ENCODE results near the gene NXPE4.
"Not testable (repeated sequence)": the region's sequence is repeated elsewhere in the genome, so short reads cannot be mapped to it uniquely, and the experiment has no call there.

NXPE4 gene

DNA sequence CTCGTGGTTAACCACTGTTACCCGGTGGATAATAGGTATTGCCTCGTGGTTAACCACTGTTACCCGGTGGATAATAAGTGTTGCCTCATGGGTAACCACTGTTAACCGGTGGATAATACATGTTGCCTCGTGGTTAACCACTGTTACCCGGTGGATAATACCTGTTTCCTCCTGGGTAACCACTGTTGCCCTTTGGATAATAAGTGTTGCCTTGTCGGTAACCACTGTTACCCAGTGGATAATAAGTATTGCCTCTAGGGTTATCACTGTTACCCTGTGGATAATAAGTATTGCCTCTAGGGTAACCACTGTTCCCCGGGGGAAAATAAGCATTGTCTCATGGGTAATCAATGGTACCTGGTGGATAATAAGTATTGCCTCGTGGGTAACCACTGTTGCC lies 15.0 kb upstream of the NXPE4 start:
- no peak for DNase-seq (ENCODE audit: low read depth in 2 of 2)

DNA sequence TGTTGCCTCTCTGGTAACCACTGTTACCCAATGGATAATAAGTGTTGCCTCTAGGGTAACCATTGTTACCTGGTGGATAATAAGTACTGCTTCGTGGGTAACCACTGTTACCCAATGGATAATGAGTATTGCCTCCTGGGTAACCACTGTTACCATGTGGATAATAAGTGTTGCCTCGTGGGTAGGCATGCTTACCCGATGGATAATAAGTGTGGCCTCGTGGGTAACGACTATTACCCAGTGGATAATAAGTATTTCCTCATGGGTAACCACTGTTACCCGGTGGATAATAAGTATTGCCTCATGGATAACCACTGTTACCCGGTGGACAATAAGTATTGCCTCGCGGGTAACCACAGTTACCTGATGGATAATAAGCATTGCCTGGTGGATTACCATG lies 13.8 kb upstream of the NXPE4 start:
- DNase-seq (ENCODE audit: low read depth in 2 of 2): no peak

DNA sequence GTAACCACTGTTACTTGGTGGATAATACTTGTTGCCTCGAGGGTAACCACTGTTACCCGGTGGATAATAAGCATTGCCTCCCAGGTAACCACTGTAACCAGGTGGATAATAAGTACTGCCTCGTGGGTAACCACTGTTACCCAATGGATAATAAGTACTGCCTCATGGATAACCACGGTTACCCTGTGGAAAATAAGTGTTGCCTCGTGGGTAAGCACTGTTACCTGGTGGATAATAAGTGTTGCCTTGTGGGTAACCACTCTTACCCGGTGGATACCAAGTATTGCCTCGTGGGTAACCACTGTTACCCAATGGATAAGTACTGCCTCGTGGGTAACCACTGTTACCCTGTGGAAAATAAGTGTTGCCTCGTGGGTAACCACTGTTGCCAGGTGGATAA lies 13.0 kb upstream of the NXPE4 start:
- not testable (repeated sequence) for DNase-seq (ENCODE audit: low read depth in 2 of 2)

DNA sequence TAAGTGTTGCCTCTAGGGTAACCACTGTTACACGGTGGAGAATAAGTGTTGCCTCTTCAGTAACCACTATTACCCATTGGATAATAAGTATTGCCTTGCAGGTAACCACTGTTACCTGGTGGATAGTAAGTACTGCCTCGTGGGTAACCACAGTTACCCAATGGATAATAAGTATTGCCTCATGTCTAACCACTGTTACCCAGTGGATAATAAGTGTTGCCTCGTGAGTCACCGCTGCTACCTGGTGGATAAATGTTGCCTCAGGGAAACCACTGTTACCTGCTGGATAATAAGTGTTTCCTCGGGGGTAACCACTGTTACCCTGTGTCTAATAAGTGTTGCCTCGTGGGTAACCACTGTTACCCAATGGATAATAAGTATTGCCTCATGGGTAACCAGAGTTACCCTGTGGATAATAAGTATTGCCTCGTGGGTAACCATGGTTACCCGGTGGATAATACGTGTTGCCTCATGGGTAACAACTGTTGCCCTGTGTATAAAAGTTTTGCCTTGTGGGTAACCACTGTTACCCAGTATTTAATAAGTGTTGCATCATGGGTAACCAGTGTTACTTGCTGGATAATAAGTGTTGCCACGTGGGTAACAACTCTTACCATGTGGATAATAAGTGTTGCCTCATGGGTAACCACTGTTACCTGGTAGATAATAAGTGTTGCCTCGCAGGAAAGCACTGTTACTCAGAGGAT lies 12.3 kb upstream of the NXPE4 start:
- DNase-seq (ENCODE audit: low read depth in 2 of 2): no peak

DNA sequence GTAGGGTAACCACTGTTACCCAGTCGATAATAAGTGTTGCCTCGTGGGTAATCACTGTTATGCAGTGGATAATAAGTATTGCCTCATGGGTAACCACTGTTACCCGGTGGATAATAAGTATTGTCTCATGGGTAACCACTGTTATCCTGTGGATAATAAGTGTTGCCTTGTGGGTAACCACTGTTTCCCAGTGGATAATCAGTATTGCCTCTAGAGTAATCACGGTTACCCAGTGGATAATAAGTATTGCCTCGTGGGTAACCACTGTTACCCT lies 11.2 kb upstream of the NXPE4 start:
- DNase-seq (ENCODE audit: low read depth in 2 of 2): not testable (repeated sequence)

DNA sequence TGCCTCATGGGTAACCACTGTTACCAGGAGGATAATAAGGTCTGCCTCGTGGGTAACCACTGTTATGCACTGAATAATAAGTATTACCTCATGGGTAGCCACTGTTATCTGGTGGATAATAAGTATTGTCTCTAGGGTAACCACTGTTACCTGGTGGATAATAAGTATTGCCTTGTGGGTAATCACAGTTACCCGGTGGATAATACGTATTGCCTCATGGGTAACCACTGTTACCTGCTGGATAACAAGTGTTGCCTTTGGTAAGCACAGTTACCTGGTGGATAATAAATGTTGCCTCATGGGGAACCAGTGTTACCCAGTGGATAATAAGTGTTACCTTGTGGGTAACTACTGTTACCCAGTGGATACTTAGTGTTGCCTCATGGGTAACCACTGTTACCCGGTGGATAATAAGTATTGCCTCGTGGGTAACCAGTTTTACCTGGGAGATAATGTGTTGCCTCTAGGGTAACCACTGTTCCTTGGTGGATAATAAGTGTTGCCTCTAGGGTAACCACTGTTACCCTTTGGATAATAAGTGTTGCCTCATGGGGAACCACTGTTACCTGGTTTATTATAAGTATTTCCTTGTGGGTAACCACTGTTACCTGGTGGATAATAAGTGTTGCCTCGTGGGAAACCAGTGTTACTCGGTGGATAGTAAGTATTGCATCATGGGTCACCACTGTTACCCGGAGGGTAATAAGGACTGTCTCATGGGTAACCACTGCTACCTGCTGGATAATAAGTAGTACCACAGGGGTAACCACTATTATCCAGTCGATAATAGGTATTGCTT lies 10.6 kb upstream of the NXPE4 start:
- no peak for DNase-seq (ENCODE audit: low read depth in 2 of 2)

DNA sequence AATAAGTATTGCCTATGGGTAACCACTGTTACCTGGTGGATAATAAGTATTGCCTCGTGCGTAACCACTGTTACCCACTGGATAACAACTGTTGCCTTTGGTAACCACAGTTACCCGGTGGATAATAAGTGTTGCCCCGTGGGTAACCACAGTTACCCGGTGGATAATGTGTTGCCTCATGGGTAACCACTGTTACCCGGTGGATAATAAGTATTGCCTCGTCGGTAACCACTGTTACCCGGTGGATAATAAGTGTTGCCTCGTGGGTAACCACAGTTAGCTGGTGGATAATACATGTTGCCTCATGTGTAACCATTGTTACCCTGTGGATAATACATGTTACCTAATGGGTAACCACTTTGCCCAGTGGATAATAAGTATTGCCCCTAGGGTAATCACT lies 9.8 kb upstream of the NXPE4 start:
- no peak for DNase-seq (ENCODE audit: low read depth in 2 of 2)

DNA sequence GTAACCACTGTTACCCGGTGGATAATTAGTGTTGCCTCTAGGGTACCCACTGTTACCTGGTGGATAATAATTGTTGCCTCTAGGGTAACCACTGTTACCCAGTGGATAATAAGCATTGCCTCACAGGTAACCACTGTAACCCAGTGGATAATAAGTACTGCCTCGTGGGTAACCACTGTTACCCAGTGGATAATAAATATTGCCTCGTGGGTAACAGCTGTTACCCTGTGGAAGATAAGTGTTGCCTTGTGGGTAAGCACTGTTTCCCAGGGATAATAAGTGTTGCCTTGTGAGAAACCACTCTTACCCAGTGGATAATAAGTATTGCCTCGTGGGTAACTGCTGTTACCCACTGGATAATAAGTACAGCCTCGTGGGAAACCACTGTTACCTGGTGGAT lies 9.3 kb upstream of the NXPE4 start:
- no peak for DNase-seq (ENCODE audit: low read depth in 2 of 2)

DNA sequence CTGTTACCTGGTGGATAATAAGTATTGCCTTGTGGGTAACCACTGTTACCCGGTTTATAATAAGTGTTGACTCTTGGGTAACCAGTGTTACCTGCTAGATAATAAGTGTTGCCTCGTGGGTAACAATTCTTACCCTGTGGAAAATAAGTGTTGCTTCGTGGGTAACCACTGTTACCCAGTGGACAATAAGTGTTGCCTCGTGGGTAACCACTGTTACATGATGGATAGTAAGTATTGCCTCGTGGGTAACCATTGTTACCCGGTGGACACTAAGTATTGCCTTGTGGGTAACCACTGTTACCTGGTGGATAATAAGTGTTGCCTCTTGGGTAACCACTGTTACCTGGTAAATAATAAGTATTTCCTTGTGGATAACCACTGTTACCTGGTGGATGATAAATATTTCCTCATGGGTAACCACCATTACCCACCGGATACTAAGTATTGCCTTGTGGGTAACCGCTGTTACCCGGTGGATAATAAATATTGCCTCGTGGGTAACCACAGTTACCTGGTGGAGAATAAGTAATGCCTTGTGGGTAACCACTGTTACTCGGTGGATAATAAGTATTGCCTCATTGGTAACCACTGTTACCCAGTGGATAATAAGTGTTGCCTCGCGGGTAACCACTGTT lies 8.7 kb upstream of the NXPE4 start:
- no peak for DNase-seq (ENCODE audit: low read depth in 2 of 2)

DNA sequence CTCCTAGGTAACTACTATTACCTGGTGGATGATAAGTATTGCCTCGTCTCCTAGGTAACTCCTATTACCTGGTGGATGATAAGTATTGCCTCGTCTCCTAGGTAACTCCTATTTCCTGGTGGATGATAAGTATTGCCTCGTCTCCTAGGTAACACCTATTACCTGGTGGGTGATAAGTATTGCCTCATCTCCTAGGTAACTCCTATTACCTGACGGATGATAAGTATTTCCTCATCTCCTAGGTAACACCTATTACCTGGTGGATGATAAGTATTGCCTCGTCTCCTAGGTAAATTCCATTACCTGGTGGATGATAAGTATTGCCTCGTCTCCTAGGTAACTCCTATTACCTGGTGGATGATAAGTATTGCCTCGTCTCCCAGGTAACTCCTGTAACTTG lies 7.6 kb upstream of the NXPE4 start:
- not testable (repeated sequence) for DNase-seq (ENCODE audit: low read depth in 2 of 2)

DNA sequence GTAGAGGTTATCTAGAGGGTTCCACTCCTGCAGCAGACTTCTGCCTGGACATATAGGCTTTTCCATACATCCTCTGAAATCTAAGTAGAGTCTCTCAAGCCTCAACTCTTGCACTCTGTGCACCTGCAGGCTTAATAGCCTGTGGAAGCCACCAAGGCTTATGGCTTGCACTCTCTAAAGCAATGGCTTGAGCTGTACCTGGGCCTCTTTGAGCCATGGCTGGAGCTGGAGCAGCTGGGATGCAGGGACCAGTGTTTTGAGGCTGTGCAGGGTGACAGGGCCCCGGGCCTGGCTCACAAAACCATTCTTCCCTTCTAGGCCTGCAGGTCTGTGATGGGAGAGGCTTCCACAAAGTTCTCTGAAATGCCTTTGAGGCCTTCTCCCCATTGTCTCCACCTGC lies 2.9 kb upstream of the NXPE4 start:
- no peak for DNase-seq (ENCODE audit: low read depth in 2 of 2)

DNA sequence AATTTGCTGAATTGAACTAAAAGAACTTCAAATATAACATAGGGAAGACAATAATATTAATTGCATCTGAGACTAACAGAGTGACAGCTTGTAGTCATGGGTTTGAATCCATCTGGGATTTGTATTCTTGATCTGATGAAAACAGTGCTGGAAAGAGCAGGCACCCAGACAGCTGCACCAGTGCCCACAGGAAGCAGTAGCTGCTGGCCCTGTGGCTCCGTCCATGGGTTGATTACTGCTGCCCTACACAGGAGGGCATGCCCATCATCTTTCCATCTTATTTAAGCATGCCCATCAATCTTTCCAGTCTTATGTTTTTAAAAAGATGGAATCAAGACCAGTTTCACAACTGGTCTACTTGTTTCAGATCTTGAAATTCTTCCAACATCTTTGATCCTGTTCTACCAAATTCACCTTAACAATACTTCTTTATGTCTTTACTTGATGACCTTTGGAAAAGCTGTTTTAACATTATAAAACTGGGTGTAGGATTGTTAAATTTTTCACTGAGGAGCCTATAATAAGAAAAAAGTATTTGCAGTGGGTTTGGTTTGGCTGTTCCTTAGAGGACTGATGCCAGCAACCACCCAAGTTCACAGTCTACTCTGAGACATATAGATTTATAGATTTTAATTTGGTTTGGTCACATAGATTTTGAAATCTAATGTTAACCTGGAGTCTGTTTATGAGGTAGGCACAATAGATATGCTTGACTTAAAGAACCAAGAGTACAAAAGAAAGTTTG lies 761 bp upstream of the NXPE4 start:
- no peak for DNase-seq (ENCODE audit: low read depth in 2 of 2)

DNA sequence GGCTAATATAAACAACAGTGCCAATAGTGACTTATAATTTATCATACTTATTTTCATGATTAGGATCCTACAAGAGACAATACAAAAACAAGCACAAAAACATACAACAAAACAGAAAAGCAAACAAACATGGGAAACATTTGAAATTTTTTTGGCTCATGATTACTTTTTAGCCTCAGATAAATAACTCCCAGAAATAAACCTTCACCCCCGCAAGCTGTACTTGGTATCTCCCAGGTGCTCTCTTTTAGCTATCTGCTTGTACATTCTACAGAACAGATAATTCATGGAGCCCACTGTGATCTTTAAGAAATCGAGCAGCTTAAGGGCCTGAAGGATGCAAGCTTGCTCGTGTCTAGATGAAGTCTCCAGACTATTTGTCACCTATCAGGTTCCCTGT lies 883 bp downstream of the NXPE4 start:
- no peak for DNase-seq (ENCODE audit: low read depth in 2 of 2)

DNA sequence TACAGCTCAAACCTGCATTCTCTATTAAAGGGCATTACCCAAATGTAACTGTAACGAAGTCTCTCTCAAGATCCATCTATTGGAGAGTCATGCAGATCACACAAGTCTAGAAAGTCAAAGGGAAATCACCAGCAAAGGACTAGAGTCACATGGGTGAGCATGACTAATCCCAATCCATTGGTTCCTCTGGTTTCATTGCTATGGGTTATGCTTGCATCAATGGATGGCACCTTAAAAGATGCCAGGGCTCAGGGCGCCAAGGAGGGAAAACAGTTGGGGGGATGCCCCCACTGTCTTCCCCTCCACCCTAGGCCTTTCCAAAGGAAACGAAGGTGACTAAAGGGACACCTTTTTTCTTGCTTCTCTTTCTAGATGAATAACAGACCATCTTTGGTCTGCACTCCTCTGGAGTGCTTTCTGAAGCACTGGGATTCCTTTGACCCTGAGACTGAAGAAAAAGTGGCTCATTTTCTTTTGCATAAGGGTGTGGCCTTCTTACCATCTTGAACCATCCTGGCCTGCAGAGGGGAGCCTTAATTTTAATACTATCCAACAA lies 8.1 kb downstream of the NXPE4 start:
- DNase-seq (ENCODE audit: low read depth in 2 of 2): no peak

DNA sequence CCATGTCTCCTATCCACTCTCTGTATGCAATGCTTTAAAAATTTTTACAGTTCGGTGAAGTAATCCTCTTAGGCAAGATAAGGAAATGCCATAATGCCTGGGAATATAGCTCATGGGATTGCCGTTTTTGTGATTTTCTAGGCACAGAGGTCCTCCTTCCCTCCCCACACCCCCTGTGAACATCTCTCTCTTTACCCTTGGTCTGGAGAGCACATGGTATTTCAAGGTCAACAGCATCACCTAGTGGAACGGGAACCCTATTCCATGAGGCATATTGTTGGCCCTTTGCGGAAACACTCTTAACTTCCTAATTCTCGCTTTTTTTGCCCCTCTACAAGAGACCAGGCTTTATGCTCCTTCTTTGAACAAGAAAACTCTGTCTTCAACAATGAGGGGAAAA lies 8.8 kb downstream of the NXPE4 start:
- no peak for DNase-seq (ENCODE audit: low read depth in 2 of 2)

DNA sequence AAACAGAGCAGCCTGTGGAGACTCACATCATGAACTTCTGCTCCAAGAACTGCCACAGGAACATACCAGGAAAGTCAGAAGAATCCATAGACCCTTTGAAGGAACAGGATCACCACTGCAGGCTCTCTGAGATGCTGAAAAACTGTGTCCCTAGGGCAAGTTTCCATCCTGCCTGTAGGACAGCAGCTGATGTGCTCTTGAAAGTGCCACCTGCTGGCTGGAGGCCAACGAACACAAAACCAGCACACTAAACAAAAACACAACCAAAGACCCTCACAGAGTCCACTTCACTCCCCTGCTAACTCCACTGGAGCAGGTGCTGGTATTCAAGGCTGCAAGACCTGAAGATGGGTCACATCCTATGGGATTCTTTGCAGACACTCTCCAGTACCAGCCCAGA lies 23.9 kb downstream of the NXPE4 start:
- DNase-seq (ENCODE audit: low read depth in 2 of 2): no peak

DNA sequence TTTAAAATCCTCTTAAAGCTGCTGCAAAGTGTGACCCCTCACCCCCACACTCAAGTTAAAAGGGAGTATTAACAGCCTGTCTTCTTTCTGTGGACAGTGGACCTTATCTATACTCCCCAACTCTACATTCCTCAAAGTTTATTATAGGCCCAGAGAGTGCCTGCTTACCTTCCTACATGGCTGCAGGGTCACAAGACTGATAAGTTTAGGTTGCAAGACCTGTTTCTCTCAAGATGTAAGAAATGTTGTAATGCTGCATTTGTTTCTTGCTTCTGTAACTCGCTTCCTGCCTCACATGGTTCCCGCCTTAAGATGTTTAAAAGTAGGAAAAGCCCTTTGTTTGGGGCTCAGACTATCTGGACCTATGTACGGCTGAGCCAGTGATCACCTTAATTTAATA lies 25.8 kb downstream of the NXPE4 start:
- DNase-seq (ENCODE audit: low read depth in 2 of 2): no peak

DNA sequence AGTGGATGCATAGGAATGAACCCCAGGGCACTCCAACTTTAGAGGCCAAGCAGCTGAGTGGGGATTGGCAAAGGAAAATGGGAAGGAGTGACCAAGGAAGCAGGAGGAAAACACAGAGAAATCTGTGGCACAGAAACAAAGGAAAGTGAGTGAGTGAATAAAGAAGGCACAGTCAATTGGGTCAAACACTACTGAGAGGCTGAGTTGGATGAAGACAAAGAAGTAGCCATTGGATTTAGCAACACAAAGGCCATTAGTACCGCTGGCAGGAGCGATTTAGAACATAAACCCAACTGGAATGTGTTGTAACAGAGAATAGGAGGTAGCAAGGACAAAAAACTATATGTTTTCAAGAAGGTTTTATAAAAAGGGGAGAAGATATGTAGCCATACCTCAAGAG lies 29.3 kb downstream of the NXPE4 start:
- DNase-seq (ENCODE audit: low read depth in 2 of 2): no peak

DNA sequence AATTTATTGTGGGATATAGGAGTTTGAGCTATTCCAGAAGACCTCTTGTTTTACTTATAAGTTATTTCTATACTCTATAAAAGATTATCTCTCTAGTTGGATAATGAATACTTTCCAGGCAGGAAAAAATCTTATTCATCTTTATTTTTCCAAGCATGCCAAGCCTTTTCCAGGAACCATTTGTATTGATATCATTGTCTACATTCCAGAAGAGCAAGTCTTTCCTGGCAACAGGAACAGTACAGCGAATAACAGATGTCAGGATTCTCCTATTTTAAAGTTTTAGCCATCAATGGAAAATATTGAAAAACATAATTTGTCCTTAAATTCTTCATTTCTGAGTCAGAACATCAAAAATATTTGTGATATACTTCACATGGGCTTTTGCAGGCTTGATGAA lies 30.8 kb downstream of the NXPE4 start:
- no peak for DNase-seq (ENCODE audit: low read depth in 2 of 2)

DNA sequence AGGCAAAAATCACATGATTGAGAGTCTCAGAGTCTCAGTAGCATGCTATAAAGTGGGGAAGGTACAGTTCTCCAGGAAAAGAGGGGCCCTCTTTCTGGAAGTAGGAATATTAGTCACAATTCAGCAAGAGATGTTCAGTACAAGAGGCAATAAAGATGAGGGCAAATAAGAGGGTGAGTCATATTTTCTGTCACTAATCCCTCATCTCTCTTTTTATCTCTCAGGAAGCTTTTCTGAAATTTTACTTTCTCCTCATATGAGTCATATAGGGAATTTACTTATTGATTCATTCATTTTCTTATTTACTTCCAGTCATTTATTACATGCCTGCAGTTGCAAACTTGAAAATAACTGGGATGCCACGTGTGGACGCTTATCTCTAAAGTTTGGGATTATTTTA lies 32.5 kb downstream of the NXPE4 start:
- DNase-seq (ENCODE audit: low read depth in 2 of 2): no peak

DNA sequence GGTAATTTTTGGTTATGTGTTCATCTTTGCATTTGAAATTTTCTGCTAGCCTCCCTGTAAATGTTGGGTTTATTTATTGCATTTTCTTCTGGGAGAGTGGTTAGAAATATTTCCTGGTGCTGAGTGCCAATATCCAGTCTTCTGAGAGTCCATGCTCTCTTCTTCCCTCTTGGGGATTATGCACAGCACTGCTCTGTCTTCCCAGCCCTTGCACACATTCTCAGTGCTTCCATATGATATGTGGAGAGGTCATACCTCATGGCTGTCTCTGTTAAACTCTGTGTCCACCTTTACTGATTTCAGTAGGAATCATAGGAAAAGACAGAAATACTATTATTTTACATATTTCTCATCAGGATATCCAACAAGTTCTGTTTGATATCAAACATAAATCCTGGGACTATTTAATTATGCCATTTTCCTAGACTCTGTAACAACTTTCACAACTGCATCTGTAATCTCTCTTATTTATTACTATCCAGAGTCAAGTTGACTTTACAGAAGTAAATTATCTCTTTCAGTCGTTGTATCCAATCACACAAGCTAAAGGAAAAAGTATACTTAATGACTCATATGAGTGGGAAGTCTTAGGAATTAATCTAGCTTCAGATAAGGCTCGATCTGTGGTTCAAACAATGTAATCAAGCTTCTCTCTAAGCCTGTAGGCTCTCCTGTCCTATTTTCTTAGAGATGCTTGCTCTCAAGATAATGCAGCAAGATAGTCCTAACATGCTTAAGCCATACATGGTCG lies 33.2 kb downstream of the NXPE4 start:
- DNase-seq (ENCODE audit: low read depth in 2 of 2): no peak

Data from stimulated activated CD8-positive, alpha-beta memory T cell treated with anti-CD3 and anti-CD28 coated beads, Interleukin-2, amount 100 ng/mL, for 1 hour (primary cell).